CMK (cell line): Measurements from ENCODE around the gene FNBP1.

Experiments used
- DNase-seq: peaks from one replicate; pipeline ENCODE4 v3.0.0-alpha.2; 2010; ENCODE audit warnings: low read depth

Gene FNBP1

DNA sequence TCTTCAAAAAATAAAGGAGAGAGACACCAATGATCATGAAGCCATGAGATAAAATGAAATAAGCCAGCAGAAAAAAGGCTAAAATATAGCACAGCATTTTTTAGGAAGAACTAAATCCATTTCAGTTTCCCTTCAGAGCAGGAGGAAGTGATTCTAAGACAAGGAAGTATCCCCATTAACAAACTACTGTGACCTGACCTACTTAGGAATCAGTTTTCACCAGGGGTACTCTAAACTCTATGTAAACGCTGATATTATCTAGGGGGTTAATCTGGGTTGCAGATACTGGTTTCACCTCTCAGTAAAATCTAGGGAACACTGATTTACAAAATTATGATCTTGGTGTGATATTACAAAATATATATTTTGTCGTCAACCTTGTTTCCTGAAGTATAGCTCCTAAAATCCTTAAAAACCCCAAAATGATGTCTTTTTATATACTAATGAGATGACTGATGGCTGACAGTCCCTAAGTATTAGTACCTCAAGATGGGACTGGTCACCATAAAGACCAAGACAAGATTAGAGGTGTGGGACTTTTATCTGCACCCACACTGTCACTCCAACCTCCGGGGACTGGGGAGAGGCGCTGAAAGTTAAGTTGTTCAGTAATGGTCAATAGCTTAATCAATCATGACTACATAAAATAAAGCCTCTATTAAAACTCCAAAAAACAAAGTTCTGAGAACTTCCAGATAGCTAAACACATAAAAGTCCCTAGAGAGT is 2.9 kb upstream of the FNBP1 start:
- no peak for DNase-seq

DNA sequence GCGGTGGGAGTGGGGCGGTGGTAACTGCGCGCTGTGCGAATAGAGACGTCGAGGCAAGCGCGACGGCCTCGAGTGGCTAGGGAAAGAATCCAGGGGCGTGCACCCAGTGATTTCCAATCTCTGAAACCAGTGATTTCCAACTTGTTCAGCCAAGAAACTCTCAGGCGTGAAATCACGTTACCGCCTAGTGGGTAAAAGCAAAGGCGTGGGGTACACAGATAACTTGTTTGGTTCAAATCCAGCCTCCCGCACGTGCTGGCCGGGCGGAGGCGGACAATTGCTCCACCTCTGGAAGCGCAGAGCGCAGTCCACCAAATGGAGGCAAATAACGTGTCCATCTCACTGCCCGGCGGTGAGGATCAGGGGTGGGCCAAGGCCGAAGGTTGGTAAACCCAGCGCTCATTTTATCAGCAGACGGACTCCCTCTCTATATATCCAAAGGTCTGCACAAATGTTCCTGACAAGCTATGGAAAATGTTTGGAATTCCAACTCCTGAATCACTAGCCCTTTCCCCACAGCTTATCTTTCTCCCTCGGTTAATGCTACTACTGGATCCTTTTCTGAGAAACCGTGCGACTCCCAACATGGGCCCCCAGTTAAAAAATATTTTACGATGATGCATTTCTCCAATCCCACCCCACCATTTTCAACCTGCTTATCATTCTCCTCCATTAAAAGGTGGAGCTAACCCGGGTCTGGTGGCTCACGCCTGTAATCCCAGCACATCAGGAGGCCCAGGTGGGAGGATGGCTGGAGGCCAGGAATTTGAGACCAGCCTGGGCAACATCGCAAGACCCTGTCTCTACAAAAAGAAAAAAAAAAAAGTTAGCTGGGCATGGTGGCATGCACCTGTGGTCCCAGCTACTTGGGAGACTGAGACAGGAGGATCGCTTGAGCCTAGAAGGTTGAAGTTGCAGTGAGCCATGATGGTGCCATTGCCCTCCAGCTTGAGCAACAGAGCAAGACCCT is 950 bp upstream of the FNBP1 start:
- no peak for DNase-seq

DNA sequence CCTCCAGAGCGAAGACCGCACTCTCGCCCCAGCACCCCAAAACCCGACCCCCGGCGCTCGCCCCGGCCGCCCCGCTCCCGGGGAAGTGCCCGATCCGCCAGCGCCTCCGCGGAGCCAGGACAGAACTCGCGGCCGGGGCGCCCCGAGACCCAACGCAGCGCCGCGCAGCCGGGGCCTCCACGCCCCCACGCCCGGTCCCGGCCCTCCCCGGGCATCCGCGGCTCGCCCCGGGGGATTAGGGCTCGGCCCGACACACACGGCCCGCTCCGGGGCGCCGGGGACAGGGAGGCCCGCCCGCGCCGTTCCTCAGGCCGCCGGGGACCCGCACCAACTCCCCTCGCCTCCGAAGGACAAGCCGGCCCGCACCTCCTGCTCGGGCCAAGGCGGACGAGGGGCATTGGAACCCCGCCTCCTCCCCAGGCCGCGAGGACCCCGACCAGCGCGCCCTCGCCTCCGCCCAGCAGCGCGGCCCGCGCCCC is 544 bp downstream of the FNBP1 start:
- DNase-seq = no peak

DNA sequence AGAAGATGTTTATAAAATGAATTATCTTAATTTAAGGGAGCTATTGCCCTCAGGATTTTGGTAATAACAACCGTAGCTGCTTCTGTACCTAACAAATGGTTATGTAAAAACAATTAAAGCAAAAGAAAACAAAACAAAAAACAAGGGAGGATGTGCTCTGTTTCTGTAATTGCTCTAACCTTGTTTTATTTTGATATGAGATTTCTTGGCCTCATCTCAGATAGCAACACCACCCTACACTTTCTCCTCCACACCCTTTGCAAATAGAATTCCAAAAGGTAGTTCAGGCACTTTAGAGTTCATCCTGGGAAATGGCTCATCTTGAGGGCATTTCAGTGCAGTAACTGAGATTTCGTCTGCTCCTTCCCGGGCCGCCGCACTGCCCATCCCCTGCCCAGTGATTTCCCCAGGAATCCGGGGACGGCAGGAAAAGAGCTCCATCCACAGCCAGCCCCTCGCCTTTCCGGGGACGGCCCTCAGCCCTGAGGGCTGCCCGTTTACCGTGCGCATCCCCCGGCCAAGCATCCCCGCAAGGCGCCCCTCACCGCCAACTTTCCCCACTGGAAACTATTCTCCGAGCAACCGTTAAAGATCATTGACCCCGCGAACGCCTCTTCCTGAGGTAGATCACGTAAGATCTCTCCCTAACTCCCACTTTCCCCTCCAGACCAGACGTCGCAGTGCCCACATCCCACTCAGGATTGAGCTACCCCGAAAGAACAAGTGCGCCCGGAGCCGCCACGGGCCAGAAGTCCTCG is 1.2 kb downstream of the FNBP1 start:
- DNase-seq = no peak

DNA sequence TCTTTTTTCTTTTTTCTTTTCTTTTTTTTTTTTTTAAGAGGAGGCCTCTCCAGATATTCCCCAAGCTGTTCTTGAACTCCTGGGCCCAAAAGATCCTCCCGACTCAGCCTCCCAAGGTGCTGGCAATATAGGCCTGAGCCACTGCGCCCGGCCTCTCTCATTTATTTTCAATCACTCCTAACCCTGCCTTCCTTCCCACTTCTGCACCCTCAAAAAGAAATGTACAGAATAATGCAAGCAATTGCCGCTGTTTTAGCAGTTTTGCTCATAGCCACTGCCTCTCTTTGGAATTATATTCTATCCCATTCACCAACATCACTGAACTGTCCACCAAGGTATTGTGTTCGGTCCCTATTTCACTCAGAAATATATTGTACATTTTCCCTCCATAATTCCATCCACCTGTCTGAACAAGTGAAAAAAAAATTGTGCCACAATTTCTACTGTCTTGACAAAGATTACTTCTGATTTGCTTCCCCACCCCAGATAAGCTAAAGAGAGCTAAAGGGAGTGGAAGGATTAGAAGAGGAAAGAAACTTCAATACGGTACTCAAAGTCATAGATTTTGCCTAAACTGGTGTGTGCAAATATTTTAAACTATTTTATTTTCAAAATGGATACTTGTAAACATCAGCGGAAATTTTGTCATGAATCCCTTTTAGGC is 1.9 kb downstream of the FNBP1 start:
- DNase-seq = no peak

DNA sequence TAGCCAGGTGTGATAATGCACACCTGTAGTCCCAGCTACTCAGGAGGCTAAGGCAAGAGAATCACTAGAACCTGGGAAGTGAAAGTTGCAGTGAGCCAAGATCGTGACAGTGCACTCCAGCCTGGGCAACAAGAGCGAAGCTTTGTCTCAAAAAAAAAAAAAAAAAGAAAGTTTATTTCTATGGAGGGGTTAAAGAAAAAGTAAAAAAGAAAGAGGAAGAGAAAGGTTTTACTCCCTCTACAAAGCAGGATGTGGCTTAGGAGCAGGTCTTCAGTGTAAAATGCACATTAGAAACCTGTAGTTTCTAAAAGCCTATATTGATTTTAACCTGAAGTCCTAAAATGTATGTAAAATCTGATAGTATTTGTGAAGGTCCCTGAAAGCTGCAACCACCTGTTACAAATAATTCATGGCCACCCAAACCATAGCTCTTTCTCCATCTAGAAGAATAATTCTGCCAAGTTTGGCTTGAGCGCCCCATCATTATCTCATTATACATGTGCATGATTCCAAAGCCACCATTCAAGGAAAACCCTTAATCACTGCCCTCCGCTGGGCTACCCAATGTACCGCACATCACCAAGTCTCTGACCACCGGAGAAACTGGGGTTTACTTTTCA is 3.4 kb downstream of the FNBP1 start:
- DNase-seq = no peak

DNA sequence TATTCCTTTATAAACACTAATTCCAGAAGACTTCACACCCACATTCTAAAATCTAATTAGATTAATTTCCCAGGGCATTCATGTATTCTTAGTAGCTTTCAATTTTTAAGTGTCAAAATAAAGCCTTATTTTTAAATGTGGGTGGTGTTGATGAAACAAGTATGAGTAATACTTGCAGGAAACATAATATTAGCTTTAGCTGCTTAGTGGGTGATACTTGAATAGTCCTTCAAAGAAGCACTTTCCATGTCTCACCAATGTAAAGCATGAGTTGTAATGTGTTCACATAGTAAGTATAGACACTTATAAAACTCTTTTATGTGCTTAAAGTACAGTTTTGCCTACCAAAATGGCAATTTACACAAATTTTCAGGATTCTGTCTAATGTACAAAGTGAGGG is 6.9 kb downstream of the FNBP1 start:
- DNase-seq = no peak

DNA sequence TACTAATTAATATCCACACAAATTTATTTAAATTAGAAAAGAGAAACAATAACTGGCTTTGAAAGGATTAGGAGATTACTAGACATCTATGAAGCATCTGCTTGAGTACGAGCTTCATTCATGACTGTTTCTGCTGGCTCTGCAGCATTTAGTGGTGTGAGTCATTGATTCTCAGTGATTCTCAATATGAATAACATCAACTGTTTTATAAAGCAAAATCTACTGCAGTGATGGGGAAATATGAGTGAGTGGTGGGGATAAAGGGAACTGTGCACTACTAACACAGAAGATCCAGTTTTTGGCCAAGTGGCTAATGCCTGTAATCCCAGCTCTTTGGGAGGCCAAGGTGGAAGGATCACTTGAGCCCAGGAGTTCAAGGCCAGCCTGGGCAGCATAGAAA is 8.4 kb downstream of the FNBP1 start:
- no peak for DNase-seq

DNA sequence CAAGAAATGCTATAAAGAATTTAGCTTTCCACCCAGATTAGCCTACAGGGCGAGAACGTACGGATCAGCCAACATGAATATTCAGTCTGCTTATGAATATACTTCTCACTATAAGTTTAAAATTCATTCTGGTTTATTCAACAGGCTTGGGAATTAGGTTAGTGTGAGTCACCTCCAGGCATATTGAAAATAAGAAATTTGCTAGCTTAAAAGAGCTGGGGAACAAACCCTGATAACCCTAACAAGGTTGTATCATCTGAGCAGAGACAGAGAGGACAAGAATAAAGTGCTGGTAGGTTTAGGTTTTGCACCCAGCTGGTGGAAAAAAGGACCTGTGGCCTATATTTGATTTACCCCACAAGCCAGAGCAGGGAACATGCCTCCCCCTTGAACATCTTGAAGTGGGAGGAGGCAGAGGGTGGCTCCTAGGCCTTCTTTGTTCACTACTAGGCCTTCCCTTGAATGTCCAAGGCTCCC is 12.3 kb downstream of the FNBP1 start:
- DNase-seq = no peak

DNA sequence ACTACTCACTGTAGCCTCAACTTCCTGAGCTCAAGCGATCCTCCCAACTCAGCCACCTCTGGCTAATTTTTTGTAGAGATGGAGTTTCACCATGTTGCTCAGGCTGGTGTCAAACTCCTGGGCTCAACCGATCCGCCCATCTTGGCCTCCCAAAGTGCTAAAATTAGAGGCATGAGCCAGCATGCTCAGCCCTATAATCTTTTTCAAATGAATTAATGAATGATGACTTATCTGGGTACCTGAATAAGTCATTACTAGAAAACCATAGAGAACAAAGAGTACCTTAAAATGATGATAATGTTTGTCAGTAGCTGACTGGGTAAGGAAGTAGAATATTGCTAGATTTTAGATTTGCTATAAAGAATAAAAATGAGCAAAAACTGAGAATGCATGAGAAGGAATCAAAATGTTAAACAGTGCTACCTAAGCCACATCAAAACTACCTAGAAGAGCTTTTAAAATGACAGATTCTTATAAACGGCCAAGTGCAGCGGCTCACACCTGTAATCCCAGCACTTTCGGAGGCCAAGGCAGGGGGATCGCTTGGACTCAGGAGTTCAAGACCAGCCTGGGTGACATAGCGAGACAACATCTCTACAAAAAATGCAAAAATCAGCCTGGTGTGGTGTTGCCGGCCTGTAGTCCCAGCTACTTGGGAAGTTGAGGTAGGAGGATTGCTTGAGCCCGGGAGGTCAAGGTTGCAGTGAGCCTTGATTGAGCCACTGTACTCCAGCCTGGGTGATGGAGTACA is 13.6 kb downstream of the FNBP1 start:
- no peak for DNase-seq

DNA sequence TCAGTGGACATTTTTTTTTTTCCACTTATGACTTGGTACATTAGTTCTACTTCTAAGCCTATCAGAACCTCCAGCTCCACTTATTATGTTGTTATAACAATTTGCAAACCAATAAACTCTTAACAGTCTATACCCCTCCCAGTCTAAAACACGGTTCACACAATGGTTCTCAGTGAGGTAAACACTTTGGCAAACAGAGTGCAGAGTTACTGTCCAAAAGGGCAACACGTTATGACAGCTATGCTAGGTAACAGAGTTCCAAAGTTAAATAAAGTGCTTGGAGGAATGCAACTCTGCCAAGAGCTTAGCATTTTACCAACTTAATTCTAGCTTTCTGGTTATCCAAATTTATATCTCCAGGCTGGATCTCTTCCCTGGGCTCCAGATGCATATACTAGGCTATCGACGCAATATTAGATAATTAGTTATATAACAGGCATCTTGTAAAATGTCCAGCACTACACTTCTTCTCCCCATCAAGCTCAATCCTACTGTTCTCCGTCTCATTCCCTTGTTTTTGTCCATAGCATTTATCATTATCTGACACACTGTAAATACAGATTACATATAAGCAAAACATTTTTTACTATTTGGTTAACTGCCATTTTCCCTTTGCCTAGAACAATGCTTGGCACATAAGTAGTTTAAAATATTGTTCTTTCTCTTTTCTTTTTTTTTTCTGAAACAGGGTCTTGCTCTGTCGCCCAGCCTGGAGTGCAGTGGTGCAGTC is 14.3 kb downstream of the FNBP1 start:
- DNase-seq = no peak

DNA sequence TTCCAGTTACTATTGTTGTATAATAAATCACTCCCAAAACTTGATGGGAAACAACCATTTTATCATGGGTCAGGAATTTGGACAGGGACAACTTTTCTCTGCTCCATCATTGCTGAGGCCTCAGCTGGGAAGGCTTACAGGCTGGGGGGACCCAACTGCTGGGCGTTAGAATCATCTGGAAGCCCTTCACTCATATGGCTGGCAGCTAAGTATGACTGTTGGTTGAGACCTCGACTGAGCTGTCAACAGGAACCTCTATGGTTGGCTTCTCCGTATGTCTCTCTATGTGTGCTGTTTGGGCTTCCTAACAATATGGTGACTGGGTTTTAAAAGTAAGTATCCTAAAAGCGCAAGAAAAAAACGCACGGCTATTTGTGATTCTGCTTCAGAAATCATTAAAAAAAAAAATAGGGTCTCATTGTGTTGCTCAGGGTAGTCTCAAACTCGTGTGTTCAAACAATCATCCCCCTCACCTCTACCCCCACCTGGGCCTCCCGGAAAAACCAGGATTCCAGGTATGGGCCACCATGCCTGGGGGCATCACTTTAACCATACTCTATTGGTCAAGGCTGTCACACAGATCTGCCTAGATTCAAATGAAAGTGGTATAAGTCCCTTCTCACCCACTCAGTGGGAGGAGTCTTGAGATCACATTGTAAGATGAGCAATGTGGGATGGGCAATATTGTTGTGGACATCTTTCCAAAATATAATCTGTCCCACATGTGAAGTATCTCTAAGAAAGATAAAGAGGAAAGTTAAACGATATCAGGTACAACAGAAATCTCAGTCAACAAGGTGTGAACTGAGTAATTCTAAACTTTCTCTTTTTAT is 15.2 kb downstream of the FNBP1 start:
- no peak for DNase-seq

DNA sequence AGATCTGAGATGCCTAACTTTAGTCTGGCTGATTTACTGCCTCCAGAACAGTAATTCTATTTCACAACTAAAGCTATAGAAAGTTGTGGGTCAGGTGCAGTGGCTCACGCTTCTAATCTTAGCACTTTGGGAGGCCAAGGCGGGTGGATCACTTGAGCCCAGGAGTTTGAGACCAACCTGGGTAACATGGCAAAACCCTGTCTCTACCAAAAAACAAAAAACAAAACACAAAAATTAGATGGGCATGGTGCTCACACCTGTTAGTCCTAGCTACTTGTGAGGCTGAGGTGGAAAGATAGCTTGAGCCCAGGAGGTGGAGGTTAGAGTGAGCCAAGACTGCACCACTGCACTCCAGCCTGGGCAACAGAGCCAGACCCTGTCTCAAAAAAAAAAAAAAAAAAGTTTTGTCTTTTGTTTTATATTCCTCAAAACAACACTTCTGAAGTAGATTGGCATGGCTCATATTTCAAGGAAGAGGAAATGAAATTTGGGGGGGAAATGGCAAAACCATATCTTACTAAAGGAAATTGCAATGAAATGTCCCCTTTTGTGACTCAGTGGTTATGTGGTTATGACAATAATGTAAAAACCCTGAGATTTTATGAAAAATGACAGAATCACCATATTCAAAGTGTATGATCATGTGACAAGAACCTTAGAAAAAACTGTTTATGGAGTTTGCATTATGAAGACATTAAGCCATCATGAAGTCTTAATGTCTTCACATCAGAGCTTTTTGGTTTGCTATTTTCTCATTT is 16.2 kb downstream of the FNBP1 start:
- no peak for DNase-seq

DNA sequence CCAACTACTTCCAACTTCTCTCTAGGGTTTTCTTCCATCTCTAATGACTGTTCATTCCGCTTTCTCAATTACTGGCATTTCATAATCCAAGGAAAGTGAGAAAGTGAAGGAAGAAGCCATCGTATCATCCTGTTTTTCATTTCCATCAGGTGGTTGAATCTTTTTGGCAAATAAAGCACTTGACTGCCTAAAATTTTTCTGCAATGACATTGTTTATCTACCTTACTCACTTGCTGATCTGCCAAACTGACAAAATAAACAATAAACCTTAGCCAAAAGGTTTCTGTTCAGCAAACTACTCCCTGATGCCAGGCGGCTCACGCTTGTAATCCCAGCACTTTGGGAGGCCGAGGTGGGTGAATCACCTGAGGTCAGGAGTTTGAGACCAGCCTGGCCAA is 18.4 kb downstream of the FNBP1 start:
- no peak for DNase-seq

DNA sequence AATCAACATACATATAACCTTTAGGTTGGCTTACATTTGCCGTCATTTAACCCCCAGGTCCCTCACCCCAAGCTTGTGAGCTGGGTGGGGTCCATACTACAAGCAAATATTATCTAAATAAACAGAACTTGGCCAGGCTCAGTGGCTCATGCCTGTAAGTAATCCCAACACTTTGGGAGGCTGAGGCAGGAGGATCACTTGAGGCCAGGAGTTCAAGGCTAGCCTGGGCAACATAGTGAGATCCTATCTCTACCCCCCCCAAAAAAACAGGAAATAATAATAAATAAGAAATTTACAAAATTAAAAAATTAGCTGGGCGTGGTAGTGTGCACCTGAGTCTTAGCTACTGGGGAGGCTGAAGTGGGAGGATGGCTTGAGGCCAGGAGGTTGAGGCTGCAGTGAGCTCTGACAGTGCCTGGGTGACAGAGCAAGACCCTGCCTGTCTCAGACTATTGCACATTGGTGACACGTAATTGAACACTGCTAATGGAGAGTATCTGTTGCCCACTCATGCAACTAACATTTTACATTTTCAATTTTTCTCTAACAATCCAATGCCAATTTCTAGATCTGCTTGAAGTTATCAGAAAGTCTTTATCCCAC is 18.9 kb downstream of the FNBP1 start:
- no peak for DNase-seq

DNA sequence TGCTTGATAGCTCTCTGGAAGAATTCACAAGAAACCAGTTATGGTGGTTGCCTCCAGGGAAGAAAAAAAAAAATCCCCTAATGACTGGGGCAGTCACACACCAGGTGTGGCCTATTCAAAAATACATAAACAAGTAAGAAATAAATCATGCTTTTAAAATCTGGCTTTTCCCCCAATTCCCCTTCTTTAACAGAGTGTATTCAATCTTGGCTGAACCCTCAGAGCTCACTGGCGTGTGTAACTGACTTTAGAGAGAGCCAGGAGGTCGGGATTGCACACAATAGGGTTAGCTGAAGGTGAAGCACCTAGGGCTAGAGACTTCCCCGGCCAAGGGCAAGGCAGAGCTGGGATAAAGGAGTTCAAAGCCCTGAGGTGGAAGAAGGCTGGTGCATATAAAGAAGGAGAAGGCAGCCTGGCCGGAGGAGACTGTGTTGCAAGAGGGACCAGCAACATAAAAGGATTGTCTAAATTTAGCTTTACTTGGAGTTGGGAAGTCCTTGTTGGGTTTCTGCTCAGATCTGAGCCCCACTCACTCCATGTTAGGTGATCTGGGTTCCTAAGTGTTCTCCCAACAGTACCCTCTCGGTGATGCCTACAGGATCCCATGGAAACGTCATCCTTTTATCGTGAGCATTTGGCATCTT is 19.7 kb downstream of the FNBP1 start:
- DNase-seq = no peak

DNA sequence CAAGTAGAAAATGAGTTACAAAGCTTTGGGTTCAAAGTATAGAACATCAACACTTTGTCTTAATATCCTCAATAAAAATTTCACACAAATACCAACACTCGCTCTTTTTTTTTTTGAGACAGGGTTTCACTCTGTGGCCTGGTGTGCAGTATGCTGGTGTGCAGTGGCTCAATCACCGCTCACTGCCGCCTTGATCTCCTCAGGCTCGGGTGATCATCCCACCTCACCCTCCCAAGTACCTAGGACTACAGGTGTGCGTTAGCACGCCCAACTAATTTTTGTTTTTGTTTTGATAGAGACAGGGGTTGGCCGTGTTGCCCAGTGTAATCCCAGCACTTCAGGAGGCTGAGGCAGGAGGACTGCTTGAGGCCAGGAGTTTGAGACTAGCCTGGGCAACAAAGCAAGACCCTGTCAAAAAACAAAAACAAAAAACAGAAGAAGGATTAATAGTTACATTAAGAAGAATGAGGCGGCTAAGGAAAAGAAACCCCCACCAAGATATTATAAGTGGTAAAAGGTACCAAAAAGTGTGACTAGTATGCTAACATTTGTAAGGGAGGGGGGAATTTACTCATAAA is 20.3 kb downstream of the FNBP1 start:
- DNase-seq = no peak
